Gastrocnemius medialis (tissue), 4 donors: ENCODE data around the gene TMEM126B. TPM values are rescaled to one million over a fixed set of nuclear protein-coding genes. Genes with fewer than 3 reads are reported as not detected.
A peak's percentile ranks its signal among the peaks of the same experiment; 100 is the strongest.
"Not testable (repeated sequence)": the region's sequence is repeated elsewhere in the genome, so short reads cannot be mapped to it uniquely, and the experiment has no call there.

Experiments
- ATAC-seq, 2 donors: fragments of 150-250 bp; one replicate each; pipeline ENCODE4 v1.9.1; 2016
- DNase-seq, 2 donors: peaks; one replicate each; pipeline ENCODE4 v3.0.0-alpha.2; 2019
- H3K27ac ChIP-seq, 4 donors: fragments of 200-600 bp; sonication (generic); 1 replicate in 1 of 4; 2 replicates in 3 of 4; pipeline ENCODE4 v1.5.1; 2016 to 2018; ENCODE audit warnings: mild to moderate bottlenecking in 2 of 4, moderate library complexity in 1 of 4
- H3K27me3 ChIP-seq, 3 donors: fragments of 200-600 bp; sonication (generic) in 2 of 3; 1 replicate in 1 of 3; 2 replicates in 2 of 3; pipeline versions ENCODE4 v1.5.1 to v1.6.0; 2016 to 2019; ENCODE audit warnings: mild to moderate bottlenecking in 1 of 3, moderate library complexity in 1 of 3
- H3K36me3 ChIP-seq, 2 donors: fragments of 200-600 bp; sonication (generic) in 1 of 2; one replicate each; pipeline ENCODE4 v1.5.1; 2017 to 2018
- H3K4me1 ChIP-seq, 2 donors: fragments of 200-600 bp; sonication (generic) in 1 of 2; one replicate each; pipeline ENCODE4 v1.5.1; 2016 to 2017; ENCODE audit warnings: mild to moderate bottlenecking in 2 of 2
- H3K4me3 ChIP-seq, 4 donors: fragments of 200-600 bp; sonication (generic) in 3 of 4; 1 replicate in 1 of 4; 2 replicates in 3 of 4; pipeline ENCODE4 v1.5.1; 2016 to 2019; ENCODE audit warnings: mild to moderate bottlenecking in 2 of 4
- H3K9me3 ChIP-seq, 3 donors: fragments of 200-600 bp; sonication (generic) in 2 of 3; 1 replicate in 1 of 3; 2 replicates in 2 of 3; pipeline ENCODE4 v1.5.1; 2016 to 2019
- CTCF ChIP-seq, 5 experiments: fragments of 450-650 bp in 3 of 5; fragments of 200-600 bp in 2 of 5; sonication (generic) in 2 of 5; IDR thresholded peaks in 4 of 5; conservative IDR thresholded peaks in 1 of 5; 1 replicate in 4 of 5; 2 replicates in 1 of 5; pipeline ENCODE4 v1.5.1; 2016 to 2019; ENCODE audit warnings: antibody characterized with exemption in 5 of 5, mild to moderate bottlenecking in 3 of 5, moderate library complexity in 3 of 5
- POLR2A ChIP-seq, 2 donors: fragments of 450-650 bp; IDR thresholded peaks; one replicate each; pipeline ENCODE4 v1.6.1; 2017; ENCODE audit warnings: antibody characterized with exemption in 2 of 2, mild to moderate bottlenecking in 2 of 2, moderate library complexity in 2 of 2
- in situ Hi-C, 4 donors: fragments of 200-750 bp; cut with MboI; loops; one replicate each; pipeline versions ENCODE4 v1.15.0 to v1.8.0; 2017; ENCODE audit warnings: low sequenced_read_pairs in 4 of 4
- intact Hi-C: fragments of 100-400 bp; cut with DNase I; formaldehyde crosslinking; loops from one replicate; pipeline ENCODE4 v1.15.1; 2023; ENCODE audit warnings: low total_unique reads
- total RNA-seq, 4 donors: library from RNA; depleted of rRNA; stranded (reverse); fragments of >200 nt; gene quantifications; one replicate each; pipeline versions ENCODE4 v1.1.0 to v1.2.3, GENCODE V29; 2016

TMEM126B gene
- total RNA-seq, 4 donors from 2014 or later = 13.6 to 38.6 (median 28.6) TPM

- no peak for TF ChIP-seq CTCF (IDR thresholded peaks at IDR 0.05 in 4 of 5, conservative IDR thresholded peaks at IDR 0.05 in 1 of 5)
- Histone ChIP-seq H3K4me3 (no peak overlapping the region), H3K27ac (no peak overlapping the region), H3K9me3 (no peaks in the 10 kb centered on the region), H3K36me3 (no peaks in the 10 kb centered on the region), H3K4me1 (no peaks in the 10 kb centered on the region), H3K27me3 (no peaks in the 10 kb centered on the region)
- intact Hi-C loops (no loop called here), in situ Hi-C loops (loop anchor here in 2 of 4 donors (25.0 kb wide), 2 partner anchors 234 to 634 kb away; partner anchors contain the start of gene EED (in 1 of the 2))
- DNase-seq (no peak), ATAC-seq (no peak)
Measured at GRCh38 chr11:85603220-85603619, 25.2 kb upstream of the TMEM126B start.

DNA sequence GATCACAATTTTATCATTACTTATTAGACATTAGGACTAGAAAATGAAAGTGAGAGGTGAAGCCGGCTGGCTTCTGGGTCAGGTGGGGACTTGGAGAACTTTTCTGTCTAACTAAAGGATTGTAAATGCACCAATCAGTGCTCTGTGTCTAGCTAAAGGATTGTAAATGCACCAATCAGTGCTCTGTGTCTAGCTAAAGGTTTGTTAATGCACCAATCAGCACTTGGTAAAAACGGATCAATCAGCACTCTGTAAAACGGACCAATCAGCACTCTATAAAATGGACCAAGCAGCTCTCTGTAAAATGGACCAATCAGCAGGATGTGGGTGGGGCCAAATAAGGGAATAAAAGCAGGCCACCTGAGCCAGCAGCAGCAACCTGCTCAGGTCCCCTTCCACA, 22.2 kb upstream of the TMEM126B start:
- ATAC-seq, intact Hi-C loops: not testable (repeated sequence)
- in situ Hi-C loops = loop anchor here in 2 of 4 donors (25.0 kb wide), 2 partner anchors 231 to 631 kb away; partner anchors contain the start of gene EED (in 1 of the 2)

GRCh38 chr11:85608621-85609020, 19.8 kb upstream of the TMEM126B start:
- in situ Hi-C loops = loop anchor here in 2 of 4 donors (25.0 kb wide), 2 partner anchors 229 to 629 kb away; partner anchors contain the start of gene EED (in 1 of the 2)
- H3K27ac ChIP-seq, ATAC-seq, H3K36me3 ChIP-seq, H3K4me3 ChIP-seq, H3K4me1 ChIP-seq, H3K27me3 ChIP-seq, intact Hi-C loops, DNase-seq, H3K9me3 ChIP-seq: not testable (repeated sequence)

More for the DNA sequence above, 22.2 kb upstream of the TMEM126B start:
- H3K9me3 ChIP-seq, H3K4me3 ChIP-seq, H3K27me3 ChIP-seq, H3K4me1 ChIP-seq, DNase-seq, H3K36me3 ChIP-seq, H3K27ac ChIP-seq: not testable (repeated sequence)

GRCh38 chr11:85609286-85609685, 19.1 kb upstream of the TMEM126B start:
- ATAC-seq, intact Hi-C loops: not testable (repeated sequence)
- in situ Hi-C loops = loop anchor here in 2 of 4 donors (25.0 kb wide), 2 partner anchors 228 to 628 kb away; partner anchors contain the start of gene EED (in 1 of the 2)

DNA sequence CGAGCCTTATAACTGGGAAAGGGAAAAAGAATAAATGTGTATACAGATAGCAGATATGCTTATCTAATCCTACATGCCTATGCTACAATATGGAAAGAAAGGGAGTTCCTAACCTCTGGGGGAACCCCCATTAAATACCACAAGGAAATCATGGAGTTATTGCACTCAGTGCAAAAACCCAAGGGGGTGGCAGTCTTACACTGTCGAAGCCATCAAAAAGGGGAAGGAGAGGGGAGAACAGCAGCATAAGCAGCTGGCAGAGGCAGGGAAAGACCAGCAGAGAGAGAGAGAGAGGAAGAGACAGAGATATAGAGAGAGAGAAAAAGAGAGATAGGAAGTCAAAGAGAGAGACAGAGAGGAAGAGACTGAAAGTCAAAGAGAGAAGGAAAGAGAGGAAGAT, 16.8 kb upstream of the TMEM126B start:
- in situ Hi-C loops = loop anchor here in 2 of 4 donors (25.0 kb wide), 2 partner anchors 226 to 626 kb away; partner anchors contain the start of gene EED (in 1 of the 2)

More at GRCh38 chr11:85609286-85609685, 19.1 kb upstream of the TMEM126B start:
- not testable (repeated sequence) for H3K36me3 ChIP-seq, DNase-seq, H3K27ac ChIP-seq, H3K9me3 ChIP-seq, H3K4me3 ChIP-seq, H3K27me3 ChIP-seq, H3K4me1 ChIP-seq

DNA sequence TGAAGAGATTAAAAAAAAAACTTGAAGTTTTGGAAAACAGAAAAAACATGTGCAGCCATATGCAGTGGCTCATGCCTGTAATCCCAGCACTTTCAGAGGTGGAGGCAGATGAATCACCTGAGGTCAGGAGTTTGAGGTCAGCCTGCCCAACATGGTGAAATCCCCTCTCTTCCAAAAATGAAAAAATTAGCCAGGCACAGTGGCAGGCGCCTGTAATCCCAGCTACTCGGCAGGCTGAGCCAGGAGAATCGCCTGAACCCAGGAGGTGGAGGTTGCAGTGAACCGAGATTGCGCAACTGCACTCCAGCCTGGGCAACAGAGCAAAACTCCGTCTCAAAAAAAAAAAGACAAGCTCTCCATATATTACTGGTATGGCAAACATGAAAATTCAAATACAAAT, 8.9 kb upstream of the TMEM126B start:
- Histone ChIP-seq H3K4me1 (peaks cover 10 to 12% of the 10 kb centered on the region in 2 donors), H3K9me3 (no peaks in the 10 kb centered on the region), H3K27ac (no peak overlapping the region), H3K27me3 (no peaks in the 10 kb centered on the region), H3K36me3 (no peaks in the 10 kb centered on the region), H3K4me3 (no peak overlapping the region)
- TF ChIP-seq POLR2A (IDR thresholded peaks at IDR 0.05) (no peak), CTCF (IDR thresholded peaks at IDR 0.05 in 4 of 5, conservative IDR thresholded peaks at IDR 0.05 in 1 of 5) (no peak)
- DNase-seq (peak in 1 of 2 donors; percentile 39), ATAC-seq (peak in 1 of 2 donors; percentile 30)
- intact Hi-C loops = no loop called here
- in situ Hi-C loops = loop anchor here in 2 of 4 donors (25.0 kb wide), 2 partner anchors 218 to 618 kb away; partner anchors contain the start of gene EED (in 1 of the 2)

More for the DNA sequence above, 16.8 kb upstream of the TMEM126B start:
- intact Hi-C loops, ATAC-seq, H3K4me3 ChIP-seq, DNase-seq, H3K9me3 ChIP-seq, H3K36me3 ChIP-seq, H3K27me3 ChIP-seq, H3K4me1 ChIP-seq, H3K27ac ChIP-seq: not testable (repeated sequence)
